GM12878 (cell line): ENCODE data around the gene LDLR. TPM values are rescaled to one million over a fixed set of nuclear protein-coding genes. Genes with fewer than 3 reads are reported as not detected.
A peak's percentile ranks its signal among the peaks of the same experiment; 100 is the strongest.

ENCODE experiments used
- ATAC-seq: fragments of 200-7000 bp; cut with Tn5 transposase; 3 replicates; pipeline ENCODE4 v1.9.1; 2020; ENCODE audit warnings: mild to moderate bottlenecking, moderate library complexity
- BruUV-seq: library from RNA; stranded (reverse); fragments of 400-500 nt; replicated peaks from 2 replicates; lab custom pipeline; 2021; lab: Mats Ljungman, UMichigan
- CTCF ChIA-PET: fragments of 300-600 bp; sonication (Branson Sonifier 250); formaldehyde crosslinking; extraction: SDS; loops from one replicate; lab custom pipeline; 2021; ENCODE audit warnings: inconsistent platforms; lab: Yijun Ruan, JAX
- POLR2A ChIA-PET: fragments of 350-600 bp; formaldehyde crosslinking; extraction: SDS; loops from one replicate; lab custom pipeline; 2021; ENCODE audit warnings: inconsistent platforms; lab: Charles Lee
- RAD21 ChIA-PET: fragments of 300-600 bp; sonication (Branson Sonifier 250); formaldehyde crosslinking; loops from one replicate; lab custom pipeline; 2023; ENCODE audit warnings: antibody characterized with exemption; ENCODE audit not compliant: unreplicated experiment; lab: Charles Lee
- SMC1A ChIA-PET: fragments of 300-600 bp; sonication (Branson Sonifier 250); formaldehyde crosslinking; loops from one replicate; lab custom pipeline; 2023; ENCODE audit not compliant: unreplicated experiment, uncharacterized antibody; lab: Charles Lee
- DNase-seq: peaks from one replicate; pipeline ENCODE4 v3.0.0-alpha.2; 2011; ENCODE audit warnings: low read depth, low spot score
- FAIRE-seq: peaks from 3 replicates; lab custom pipeline; 2011; peaks lifted over from hg19 to GRCh38; lab: Jason Lieb, UNC
- H2AFZ ChIP-seq: 2 replicates; pipeline ENCODE4 v1.6.0; 2011; ENCODE audit warnings: low read depth, low read length, control low read depth; ENCODE audit not compliant: control insufficient read depth
- H3K27ac ChIP-seq: 2 replicates; pipeline ENCODE4 v1.5.1; 2011; ENCODE audit warnings: control low read depth; ENCODE audit not compliant: control insufficient read depth, insufficient read depth
- H3K27me3 ChIP-seq, 2 experiments: replicated peaks in 1 of 2; 2 replicates each; pipeline versions ENCODE4 v1.6.0 to v1.6.1; 2011; ENCODE audit warnings: low read length in 1 of 2; ENCODE audit not compliant: control insufficient read depth in 2 of 2, insufficient read depth in 2 of 2
- H3K36me3 ChIP-seq, 2 experiments: 2 replicates each; pipeline ENCODE4 v1.5.1; 2011; ENCODE audit warnings: low read length in 1 of 2; ENCODE audit not compliant: control insufficient read depth in 2 of 2, insufficient read depth in 2 of 2
- H3K4me1 ChIP-seq: 2 replicates; pipeline ENCODE4 v1.6.1; 2011; ENCODE audit warnings: mild to moderate bottlenecking, low read length, moderate library complexity, mixed read lengths; ENCODE audit not compliant: control insufficient read depth, insufficient read depth
- H3K4me2 ChIP-seq: 2 replicates; pipeline ENCODE4 v1.6.0; 2011; ENCODE audit warnings: control low read depth; ENCODE audit not compliant: control insufficient read depth, insufficient read depth
- H3K4me3 ChIP-seq: fragments of 200-600 bp; sonication (generic); 2 replicates; pipeline ENCODE4 v1.5.1; 2016
- H3K79me2 ChIP-seq: 2 replicates; pipeline ENCODE4 v1.6.0; 2011; ENCODE audit warnings: low read length; ENCODE audit not compliant: control insufficient read depth, insufficient read depth
- H3K9ac ChIP-seq: 2 replicates; pipeline ENCODE4 v1.8.0; 2011; ENCODE audit warnings: low read length, control low read depth, mixed read lengths; ENCODE audit not compliant: control insufficient read depth, insufficient read depth
- H3K9me3 ChIP-seq: replicated peaks from 3 replicates; pipeline ENCODE4 v1.5.1; 2011; ENCODE audit warnings: mild to moderate bottlenecking, low read length; ENCODE audit not compliant: control insufficient read depth, insufficient read depth
- H4K20me1 ChIP-seq: 2 replicates; pipeline ENCODE4 v1.6.0; 2011; ENCODE audit not compliant: control insufficient read depth, insufficient read depth
- BHLHE40 ChIP-seq, 2 experiments: fragments of 450-650 bp in 1 of 2; IDR thresholded peaks; 2 replicates each; pipeline ENCODE4 v1.6.1; 2011 to 2017; ENCODE audit warnings: low read depth in 2 of 2, borderline replicate concordance in 1 of 2, improper control_type of control experiment in 1 of 2, low read length in 1 of 2, mild to moderate bottlenecking in 1 of 2
- BMI1 ChIP-seq: fragments of 450-650 bp; IDR thresholded peaks from 2 replicates; pipeline ENCODE4 v1.6.1; 2016; ENCODE audit warnings: mild to moderate bottlenecking, moderate library complexity, borderline replicate concordance
- DPF2 ChIP-seq: fragments of 450-650 bp; IDR thresholded peaks from 2 replicates; pipeline ENCODE4 v1.6.1; 2017; ENCODE audit warnings: mild to moderate bottlenecking
- EED ChIP-seq: sonication (generic); IDR thresholded peaks from 2 replicates; pipeline ENCODE4 v1.6.1; 2016; ENCODE audit warnings: antibody characterized with exemption, low read depth
- EZH2 ChIP-seq: IDR thresholded peaks from 2 replicates; pipeline ENCODE4 v1.6.1; 2012; ENCODE audit warnings: low read depth, mild to moderate bottlenecking, control low read depth, inconsistent platforms, low read length, borderline replicate concordance; ENCODE audit not compliant: control insufficient read depth
- IKZF1 ChIP-seq: fragments of 450-650 bp; conservative IDR thresholded peaks from 2 replicates; pipeline ENCODE4 v1.6.1; 2017; ENCODE audit warnings: antibody characterized with exemption, mild to moderate bottlenecking
- IKZF2 ChIP-seq, 2 experiments: fragments of 450-650 bp; IDR thresholded peaks; 2 replicates each; pipeline ENCODE4 v1.6.1; 2017; ENCODE audit warnings: mild to moderate bottlenecking in 2 of 2, moderate library complexity in 2 of 2
- MAX ChIP-seq: IDR thresholded peaks from 2 replicates; pipeline ENCODE4 v1.6.1; 2012; ENCODE audit warnings: low read depth, low read length, improper control_type of control experiment
- MTA2 ChIP-seq: fragments of 450-650 bp; IDR thresholded peaks from 2 replicates; pipeline ENCODE4 v1.6.1; 2016; ENCODE audit warnings: low read depth, mild to moderate bottlenecking, moderate library complexity
- MXI1 ChIP-seq: fragments of 150-350 bp; IDR thresholded peaks from 2 replicates; pipeline ENCODE4 v1.6.1; 2011; ENCODE audit warnings: low read depth, mild to moderate bottlenecking, inconsistent platforms, low read length, improper control_type of control experiment
- NBN ChIP-seq: fragments of 450-650 bp; IDR thresholded peaks from 2 replicates; pipeline ENCODE4 v1.6.1; 2016
- NR2C2 ChIP-seq: IDR thresholded peaks from 2 replicates; pipeline ENCODE4 v1.6.1; 2011; ENCODE audit warnings: borderline replicate concordance, low read depth; ENCODE audit not compliant: control insufficient read depth, insufficient read length
- POLR2AphosphoS5 ChIP-seq: IDR thresholded peaks from 2 replicates; pipeline ENCODE4 v1.6.1; 2011; ENCODE audit warnings: mild to moderate bottlenecking, low read length, inconsistent platforms
- RBBP5 ChIP-seq: fragments of 200-600 bp; sonication (generic); conservative IDR thresholded peaks from 2 replicates; pipeline ENCODE4 v1.6.1; 2016
- TAF1 ChIP-seq: IDR thresholded peaks from 2 replicates; pipeline ENCODE4 v1.6.1; 2011; ENCODE audit warnings: mild to moderate bottlenecking, low read depth, low read length, borderline replicate concordance
- ZBED1 ChIP-seq: IDR thresholded peaks from 2 replicates; pipeline ENCODE4 v1.6.1; 2016; ENCODE audit warnings: borderline replicate concordance
- ZBTB11 ChIP-seq: fragments of 450-650 bp; formaldehyde crosslinking; IDR thresholded peaks from 2 replicates; pipeline ENCODE4 v1.5.0; 2022; ENCODE audit warnings: mild to moderate bottlenecking, missing genetic modification characterization
- WGBS: methylation state at CpG from one replicate; pipeline ENCODE4 v1.1.6; 2016; ENCODE audit warnings: low lambda C conversion rate; ENCODE audit not compliant: insufficient replicate concordance, insufficient coverage; ENCODE audit errors: missing lambda C conversion rate; 5-methylcytosine and 5-hydroxymethylcytosine counted together
- in situ Hi-C: fragments of 300-500 bp; cut with MboI; formaldehyde crosslinking; loops from 9 replicates; pipeline ENCODE4 v1.14.3; 2018; ENCODE audit warnings: mixed read lengths
- intact Hi-C: fragments of 100-400 bp; cut with micrococcal nuclease; formaldehyde crosslinking; loops from one replicate; pipeline ENCODE4 v1.14.2; 2022; ENCODE audit not compliant: unreplicated experiment
- polyA plus RNA-seq, 11 experiments: library from polyadenylated mRNA; depleted of rRNA in 4 of 11; unstranded in 6 of 11; stranded (reverse) in 5 of 11; fragments of >200 nt; fragmentation: Nextera tagmentation in 4 of 11; fragmentation: Illumina TruSeq in 1 of 11; extraction: Ambion mirVana in 4 of 11; extraction: Trizol in 1 of 11; gene quantifications; 1 replicate in 1 of 11; 2 replicates in 10 of 11; pipeline versions ENCODE4 v1.2.1 to v1.2.3, GENCODE V29; 2011 to 2016; ENCODE audit warnings: inconsistent platforms in 2 of 11, missing spikeins in 2 of 11, low read depth in 1 of 11
- total RNA-seq, 4 experiments: library from RNA; depleted of rRNA in 3 of 4; stranded (reverse); fragments of >200 nt in 3 of 4; fragmentation: Illumina TruSeq in 1 of 4; extraction: Trizol in 1 of 4; gene quantifications; 2 replicates each; pipeline versions ENCODE4 v1.2.1 to v1.2.3, GENCODE V29; 2013 to 2021
- TF ChIP-seq, protein P1 (sequence below): fragments of 450-650 bp; IDR thresholded peaks from 2 replicates; pipeline ENCODE4 v1.6.1; 2016; ENCODE audit warnings: mild to moderate bottlenecking

LDLR gene
- total and polyA plus RNA-seq, 10 of the 15 experiments (the other 5 are each of a cell fraction or from before 2014, with no cell fraction given) = 11.3 to 59.2 (median 27.3) TPM

- H3K36me3 ChIP-seq = peaks cover 0 to 11% of the 10 kb centered on the region in 2 experiments; a peak in 1 of 4 replicates
- ChIA-PET SMC1A (no interaction called here), POLR2A (interaction anchor here (1.4 to 1.9 kb wide), 2 partner anchors 56 to 88 kb away, joined by 4 to 7 read pairs; no protein-coding TSS in a partner anchor), CTCF (interaction anchor here (2.4 kb wide), 1 partner anchor 56 kb away, joined by 10 read pairs; no protein-coding TSS in a partner anchor), RAD21 (interaction anchor here (0.8 to 2.9 kb wide), 4 partner anchors 56 to 218 kb away, joined by 3 to 15 read pairs (median 6); no protein-coding TSS in a partner anchor)
- peak overlapping the region; percentile 100 for H3K4me2 ChIP-seq
- intact Hi-C loops = loop anchor here (5.0 to 10.0 kb wide), 3 partner anchors 214 to 1693 kb away; partner anchors contain the start of gene DNM2
- DNase-seq = no peak
- in situ Hi-C loops = no loop called here
- H4K20me1 ChIP-seq = no peaks in the 10 kb centered on the region; the same call in none of the 2 replicates
- peak overlapping the region; percentile 91 for H3K9ac ChIP-seq
- no peak for FAIRE-seq
- ATAC-seq = no peak
- WGBS = 32% methylated on average over 8 of the region's 8 CpGs
- H3K9me3 ChIP-seq = no peaks in the 10 kb centered on the region
- H3K27ac ChIP-seq = peak overlapping the region; percentile 91
- peaks cover 66% of the 10 kb centered on the region for H3K79me2 ChIP-seq
- H2AFZ ChIP-seq = no peak overlapping the region
- no peaks in the 10 kb centered on the region for H3K27me3 ChIP-seq
- H3K4me1 ChIP-seq = peaks cover 45% of the 10 kb centered on the region
- H3K4me3 ChIP-seq = peak overlapping the region; percentile 97
- BruUV-seq = no TSS peak
- TF ChIP-seq IKZF1 = peak; percentile 74
- TF ChIP-seq ZBTB11 (CRISPR knock-in tag) = no peak
- TF ChIP-seq NBN = no peak
- no peak for TF ChIP-seq NR2C2
- TF ChIP-seq RBBP5 = no peak
- TF ChIP-seq POLR2AphosphoS5 = peak; percentile 35; the same call in 1 of the 2 replicates
- TF ChIP-seq EED = peak; percentile 45; the same call in 1 of the 2 replicates
- no peak for TF ChIP-seq TAF1
- TF ChIP-seq IKZF2 (IDR thresholded peaks at IDR 0.05) = peak; percentile 58 to 69
- TF ChIP-seq BHLHE40 (IDR thresholded peaks at IDR 0.05; ENCODE audit: borderline replicate concordance in 1 of 2, low read depth in 2 of 2, low read length in 1 of 2) = peak in 1 of 2 experiments; percentile 32; a peak in 1 of 4 replicates
- no peak for TF ChIP-seq MAX
- TF ChIP-seq BMI1 = peak; percentile 73
- TF ChIP-seq ZBED1 = no peak
- TF ChIP-seq DPF2 = 0 out of 2 replicates have a peak, but pooled peaks have one; percentile 14
- TF ChIP-seq, protein P1, sequence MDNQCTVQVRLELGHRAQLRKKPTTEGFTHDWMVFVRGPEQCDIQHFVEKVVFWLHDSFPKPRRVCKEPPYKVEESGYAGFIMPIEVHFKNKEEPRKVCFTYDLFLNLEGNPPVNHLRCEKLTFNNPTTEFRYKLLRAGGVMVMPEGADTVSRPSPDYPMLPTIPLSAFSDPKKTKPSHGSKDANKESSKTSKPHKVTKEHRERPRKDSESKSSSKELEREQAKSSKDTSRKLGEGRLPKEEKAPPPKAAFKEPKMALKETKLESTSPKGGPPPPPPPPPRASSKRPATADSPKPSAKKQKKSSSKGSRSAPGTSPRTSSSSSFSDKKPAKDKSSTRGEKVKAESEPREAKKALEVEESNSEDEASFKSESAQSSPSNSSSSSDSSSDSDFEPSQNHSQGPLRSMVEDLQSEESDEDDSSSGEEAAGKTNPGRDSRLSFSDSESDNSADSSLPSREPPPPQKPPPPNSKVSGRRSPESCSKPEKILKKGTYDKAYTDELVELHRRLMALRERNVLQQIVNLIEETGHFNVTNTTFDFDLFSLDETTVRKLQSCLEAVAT = 0 out of 2 replicates have a peak, but pooled peaks have one; percentile 14
- TF ChIP-seq MTA2 = no peak
- TF ChIP-seq MXI1 = no peak
- TF ChIP-seq EZH2 = no peak
Observed at GRCh38 chr19:11091703-11092153, 2.5 kb downstream of the LDLR start.
